HG03097 (cell line): Measurements from ENCODE around the gene CSRP2.

Source experiments
- ATAC-seq: cut with Tn5 transposase; IDR thresholded peaks from one replicate; pipeline ENCODE4 v1.9.1; 2021; ENCODE audit not compliant: unreplicated experiment, low FRiP score

The CSRP2 gene

GRCh38 chr12:76864791-76865400 lies 13.9 kb downstream of the CSRP2 start:
- peak; percentile 67 for ATAC-seq

GRCh38 chr12:76863837-76864236 lies 15.0 kb downstream of the CSRP2 start:
- no peak for ATAC-seq

GRCh38 chr12:76863005-76863670 lies 15.7 kb downstream of the CSRP2 start:
- no peak for ATAC-seq

GRCh38 chr12:76860256-76860655 lies 18.6 kb downstream of the CSRP2 start:
- ATAC-seq = no peak

- no peak for ATAC-seq
Observed at GRCh38 chr12:76859611-76860010, 19.2 kb downstream of the CSRP2 start.

GRCh38 chr12:76856018-76856644 lies 22.7 kb downstream of the CSRP2 start:
- no peak for ATAC-seq

- no peak for ATAC-seq
Observed at GRCh38 chr12:76855271-76855670, 23.5 kb downstream of the CSRP2 start.

GRCh38 chr12:76852106-76852505 lies 26.7 kb downstream of the CSRP2 start:
- no peak for ATAC-seq

GRCh38 chr12:76848132-76848531 lies 30.7 kb downstream of the CSRP2 start:
- no peak for ATAC-seq

GRCh38 chr12:76847260-76847659 lies 31.6 kb downstream of the CSRP2 start:
- no peak for ATAC-seq

GRCh38 chr12:76836633-76837032 lies 42.2 kb downstream of the CSRP2 start:
- no peak for ATAC-seq

GRCh38 chr12:76830436-76830835 lies 48.4 kb downstream of the CSRP2 start:
- ATAC-seq = no peak

GRCh38 chr12:76820888-76821482 lies 57.8 kb downstream of the CSRP2 start:
- no peak for ATAC-seq

- no peak for ATAC-seq
Observed at GRCh38 chr12:76813972-76814371, 64.8 kb downstream of the CSRP2 start.

- no peak for ATAC-seq
Observed at GRCh38 chr12:76813265-76813664, 65.6 kb downstream of the CSRP2 start.

- no peak for ATAC-seq
Observed at GRCh38 chr12:76811976-76812375, 66.8 kb downstream of the CSRP2 start.

- no peak for ATAC-seq
Observed at GRCh38 chr12:76810671-76811419, 68.0 kb downstream of the CSRP2 start.
